SH-SY5Y (cell line): ENCODE measurements around the gene SMIM3.

Experiments
- GATA2 ChIP-seq: IDR thresholded peaks from 2 replicates; pipeline ENCODE4 v1.6.1; 2011; ENCODE audit warnings: mild to moderate bottlenecking, low read depth, low read length
- GATA3 ChIP-seq: IDR thresholded peaks from 2 replicates; pipeline ENCODE4 v1.6.1; 2011; ENCODE audit warnings: low read depth, mild to moderate bottlenecking, low read length, moderate library complexity

Gene SMIM3

GRCh38 chr5:150758531-150759333 is 19.8 kb upstream of the SMIM3 start, which contains the start of gene DCTN4:
Gene DCTN4 (minus strand): TSS chr5:150759017. CDS start chr5:150758993, 24 bp downstream.
- TF ChIP-seq GATA2 (no peak), GATA3 (no peak)

GRCh38 chr5:150759334-150759583 is 19.3 kb upstream of the SMIM3 start:
- no peak for TF ChIP-seq GATA3
- no peak for TF ChIP-seq GATA2

GRCh38 chr5:150762211-150762610 is 16.3 kb upstream of the SMIM3 start:
- TF ChIP-seq GATA3 = no peak
- TF ChIP-seq GATA2 = no peak

- no peak for TF ChIP-seq GATA3
- TF ChIP-seq GATA2 = no peak
These were observed 15.4 kb upstream of the SMIM3 start for GRCh38 chr5:150763023-150763769.

- TF ChIP-seq GATA3 (no peak), GATA2 (no peak)
These were observed 14.0 kb upstream of the SMIM3 start for GRCh38 chr5:150764530-150764929.

- TF ChIP-seq GATA3 (no peak), GATA2 (no peak)
These were observed 13.4 kb upstream of the SMIM3 start for GRCh38 chr5:150765011-150765798.

GRCh38 chr5:150765799-150766169 is 12.8 kb upstream of the SMIM3 start:
- TF ChIP-seq GATA3 = no peak

- no peak for TF ChIP-seq GATA3
- no peak for TF ChIP-seq GATA2
These were observed 12.3 kb upstream of the SMIM3 start for GRCh38 chr5:150766251-150766650.

GRCh38 chr5:150771034-150771795 is 7.3 kb upstream of the SMIM3 start:
- TF ChIP-seq GATA3 (no peak), GATA2 (no peak)

GRCh38 chr5:150774145-150774544 is 4.4 kb upstream of the SMIM3 start:
- TF ChIP-seq GATA2 (peak; percentile 41; the same call in 1 of the 2 replicates), GATA3 (no peak)

- TF ChIP-seq GATA2 (no peak), GATA3 (no peak)
These were observed 872 bp upstream of the SMIM3 start for GRCh38 chr5:150777685-150778084.

GRCh38 chr5:150778088-150778516 is 455 bp upstream of the SMIM3 start:
- TF ChIP-seq GATA3 = no peak
- no peak for TF ChIP-seq GATA2

GRCh38 chr5:150779397-150780186 is 1.0 kb downstream of the SMIM3 start:
- TF ChIP-seq GATA3 (no peak), GATA2 (no peak)

GRCh38 chr5:150780187-150780692 is 1.7 kb downstream of the SMIM3 start:
- no peak for TF ChIP-seq GATA2
- TF ChIP-seq GATA3 = no peak
